Heart right ventricle (tissue), 16 donors: ENCODE data around the gene NUAK1. TPM values are rescaled to one million over a fixed set of nuclear protein-coding genes. Genes with fewer than 3 reads are reported as not detected.

Experiments used
- ATAC-seq, 8 donors: fragments of 200-7000 bp; cut with Tn5 transposase; one replicate each; pipeline ENCODE4 v1.9.1; 2020; ENCODE audit warnings: mild to moderate bottlenecking in 8 of 8, moderate library complexity in 8 of 8, moderate number of reproducible peaks in 1 of 8
- DNase-seq, 2 donors: peaks; one replicate each; pipeline ENCODE4 v3.0.0-alpha.2; 2020
- H3K27ac ChIP-seq, 10 donors: fragments of 200-600 bp; sonication (generic) in 2 of 10; one replicate each; pipeline versions ENCODE4 v1.5.0 to v1.8.0; 2020 to 2022; ENCODE audit warnings: mild to moderate bottlenecking in 3 of 10
- H3K27me3 ChIP-seq, 7 donors: fragments of 200-600 bp; one replicate each; pipeline ENCODE4 v1.8.0; 2021 to 2022; ENCODE audit warnings: mild to moderate bottlenecking in 2 of 7
- H3K36me3 ChIP-seq, 9 donors: fragments of 200-600 bp; sonication (generic) in 1 of 9; one replicate each; pipeline versions ENCODE4 v1.5.0 to v1.8.0; 2020 to 2022; ENCODE audit warnings: mild to moderate bottlenecking in 2 of 9
- H3K4me1 ChIP-seq, 9 donors: fragments of 200-600 bp; sonication (generic) in 1 of 9; one replicate each; pipeline versions ENCODE4 v1.5.0 to v1.8.0; 2020 to 2022; ENCODE audit warnings: mild to moderate bottlenecking in 4 of 9
- H3K4me3 ChIP-seq, 10 donors: fragments of 200-600 bp; sonication (generic) in 2 of 10; one replicate each; pipeline versions ENCODE4 v1.5.0 to v1.8.0; 2020 to 2022; ENCODE audit warnings: mild to moderate bottlenecking in 7 of 10, moderate library complexity in 2 of 10
- H3K9me3 ChIP-seq, 11 donors: fragments of 200-600 bp in 10 of 11; sonication (generic) in 2 of 11; one replicate each; pipeline versions ENCODE4 v1.5.0 to v1.8.0; 2013 to 2022; ENCODE audit warnings: mild to moderate bottlenecking in 2 of 11, control low read depth in 1 of 11, moderate library complexity in 1 of 11
- WGBS, 2 donors: extraction: QIAGEN DNeasy Blood & Tissue Kit; methylation state at CpG; one replicate each; pipeline ENCODE4 v1.1.7; 2013; ENCODE audit warnings: inconsistent platforms in 1 of 2; 5-methylcytosine and 5-hydroxymethylcytosine counted together
- intact Hi-C, 10 donors: fragments of 100-400 bp; cut with DNase I; formaldehyde crosslinking; loops; one replicate each; pipeline versions ENCODE4 v1.11.1 to v1.14.2; 2022
- polyA plus RNA-seq, 2 donors: library from polyadenylated mRNA; stranded (reverse); fragments of 200-250 nt; gene quantifications; one replicate each; pipeline ENCODE4 v1.2.3, GENCODE V29; 2013
- total RNA-seq, 10 donors: library from RNA; stranded (reverse); fragmentation: NEBNext Ultra II Directional in 3 of 10; extraction: Animal tissue kit (Norgen Biotek cat#: 25700) in 3 of 10; gene quantifications; one replicate each; pipeline versions ENCODE4 v1.2.1 to v1.2.4, GENCODE V29; 2021 to 2023
- TF ChIP-seq, protein P1 (sequence below), 9 donors: fragments of 200-600 bp; sonication (generic) in 2 of 9; IDR thresholded peaks; one replicate each; pipeline versions ENCODE4 v1.5.0 to v1.8.0; 2021 to 2022; ENCODE audit warnings: antibody characterized with exemption in 9 of 9, mild to moderate bottlenecking in 5 of 9, moderate library complexity in 1 of 9
- donor health status: Arrhythmogenic right ventricular cardiomyopathy.
- donor health status: ischemic (EF 13 %, LVEDD 7.1; RV severe dilation, severe dysfunction).
- donor health status: healthy with polysubstance abuse.
- donor health status: DM: no; HTN: yes; CAD: no.
- donor health status: DM: no; HTN: no; CAD: no.
- donor health status: ischemic (EF 25% LVEDD 6.9; RV normal size, moderate dysfunction).
- donor health status: ischemic (EF 25% LVEDD 5.7; RV mildly dilated, moderate dysfunction).
- donor health status: healthy.
- donor health status: DM: yes; HTN: yes; CAD: no.
- donor health status: Ischemic cardiomyopathy.
- donor health status: ischemic (EF 35%, LVEDD 5.7; RV mildly dilated, moderate dysfunction).
- donor health status: nonischemic (EF 11% LVEDD 7.7; RV severe dilation, severe dysfunction).
- donor health status: DM: yes; HTN: yes; CAD: no.
- donor health status: PGD.
- donor health status: ischemic (EF 29% LVEDD 5.4; RV normal size, mild dysfunction).
- donor health status: nonischemic (EF 23%, LVEDD 6.1; RV moderate dilation, normal function).

NUAK1 gene
- total and polyA plus RNA-seq, 12 donors, result 9.8 to 59.0 (median 44.8) TPM

DNA sequence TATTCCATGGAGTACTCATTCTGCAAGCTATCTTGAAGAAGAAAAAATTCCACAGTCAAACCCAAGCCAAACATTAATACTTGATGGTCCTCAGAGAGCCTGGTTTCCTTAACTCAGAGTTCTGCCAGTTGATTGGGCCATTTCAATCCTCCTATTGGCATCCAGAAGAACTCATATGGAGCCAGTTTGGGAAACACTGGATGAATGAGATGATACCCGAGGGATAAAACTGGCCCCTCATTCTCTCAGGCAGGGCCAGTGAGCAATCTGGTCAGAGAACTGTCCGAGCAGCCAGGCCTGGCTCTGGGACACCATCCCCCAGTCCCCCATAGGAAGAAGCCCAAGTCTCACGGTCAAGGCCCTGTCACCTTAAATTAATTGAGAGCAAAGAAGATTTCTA is 48.8 kb downstream of the NUAK1 start:
- Histone ChIP-seq H3K9me3 (no peaks in the 10 kb centered on the region), H3K36me3 (peaks cover 0 to 37% (median 0%) of the 10 kb centered on the region in 9 donors), H3K27ac (peak overlapping the region; percentile 71 to 93 (median 86)), H3K4me1 (peaks cover 32 to 81% (median 66%) of the 10 kb centered on the region in 9 donors), H3K27me3 (no peaks in the 10 kb centered on the region), H3K4me3 (no peak overlapping the region)
- 71 to 77% methylated on average over 3 of the region's 3 CpGs for WGBS, 2 donors
- ATAC-seq (peak in 5 of 8 donors; percentile 1 to 27 (median 8)), DNase-seq (no peak)
- TF ChIP-seq, protein P1, sequence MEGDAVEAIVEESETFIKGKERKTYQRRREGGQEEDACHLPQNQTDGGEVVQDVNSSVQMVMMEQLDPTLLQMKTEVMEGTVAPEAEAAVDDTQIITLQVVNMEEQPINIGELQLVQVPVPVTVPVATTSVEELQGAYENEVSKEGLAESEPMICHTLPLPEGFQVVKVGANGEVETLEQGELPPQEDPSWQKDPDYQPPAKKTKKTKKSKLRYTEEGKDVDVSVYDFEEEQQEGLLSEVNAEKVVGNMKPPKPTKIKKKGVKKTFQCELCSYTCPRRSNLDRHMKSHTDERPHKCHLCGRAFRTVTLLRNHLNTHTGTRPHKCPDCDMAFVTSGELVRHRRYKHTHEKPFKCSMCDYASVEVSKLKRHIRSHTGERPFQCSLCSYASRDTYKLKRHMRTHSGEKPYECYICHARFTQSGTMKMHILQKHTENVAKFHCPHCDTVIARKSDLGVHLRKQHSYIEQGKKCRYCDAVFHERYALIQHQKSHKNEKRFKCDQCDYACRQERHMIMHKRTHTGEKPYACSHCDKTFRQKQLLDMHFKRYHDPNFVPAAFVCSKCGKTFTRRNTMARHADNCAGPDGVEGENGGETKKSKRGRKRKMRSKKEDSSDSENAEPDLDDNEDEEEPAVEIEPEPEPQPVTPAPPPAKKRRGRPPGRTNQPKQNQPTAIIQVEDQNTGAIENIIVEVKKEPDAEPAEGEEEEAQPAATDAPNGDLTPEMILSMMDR (IDR thresholded peaks at IDR 0.05), result no peak
- intact Hi-C loops, result loop anchor here in 2 of 10 donors (5.0 to 10.0 kb wide), 2 partner anchors 45 to 47 kb away; partner anchors contain the start of gene NUAK1 (in 2 of the 2)

DNA sequence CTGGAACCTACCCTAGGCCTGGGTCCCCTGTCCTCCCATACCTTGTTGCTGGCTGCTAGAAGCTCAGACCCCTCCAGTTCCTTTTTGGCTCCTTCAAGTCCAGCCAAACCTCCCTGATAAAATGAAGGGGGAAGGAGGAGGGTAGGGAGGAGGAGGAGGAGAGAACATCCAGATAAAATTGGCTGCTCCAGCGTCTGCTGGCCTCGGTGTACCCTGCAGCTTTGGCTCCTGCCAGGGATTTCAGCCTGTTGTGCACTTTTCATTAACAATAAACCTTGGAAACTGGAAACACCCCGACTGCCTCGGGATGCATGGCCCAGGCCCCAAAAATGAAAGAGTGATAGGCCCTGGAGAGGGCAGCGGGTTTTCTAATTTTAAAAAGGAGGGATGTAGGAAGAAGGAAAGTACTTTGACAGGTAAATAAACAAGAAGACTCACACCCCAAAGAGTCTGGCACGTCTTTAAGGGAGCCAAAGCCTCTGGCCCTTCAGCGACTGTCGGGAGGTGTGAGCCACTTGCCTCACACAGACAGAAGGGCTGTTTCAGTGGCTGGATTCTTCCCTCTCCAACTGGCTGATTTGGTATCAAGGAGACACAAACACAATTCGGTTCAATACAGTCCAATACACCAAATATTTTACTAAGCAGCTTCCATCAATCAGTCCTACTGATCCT is 49.8 kb downstream of the NUAK1 start:
- Histone ChIP-seq H3K4me1 (peaks cover 32 to 83% (median 69%) of the 10 kb centered on the region in 9 donors), H3K27me3 (no peaks in the 10 kb centered on the region), H3K9me3 (no peaks in the 10 kb centered on the region), H3K36me3 (peaks cover 0 to 34% (median 0%) of the 10 kb centered on the region in 9 donors), H3K4me3 (no peak overlapping the region), H3K27ac (peak overlapping the region; percentile 8 to 93 (median 86))
- TF ChIP-seq, protein P1 (IDR thresholded peaks at IDR 0.05), result no peak
- peak in 1 of 8 donors; percentile 39 for ATAC-seq
- intact Hi-C loops, result loop anchor here in 2 of 10 donors (5.0 to 10.0 kb wide), 2 partner anchors 46 to 48 kb away; partner anchors contain the start of gene NUAK1 (in 2 of the 2)
- no peak for DNase-seq
- 31 to 43% methylated on average over 9 of the region's 9 CpGs for WGBS, 2 donors

DNA sequence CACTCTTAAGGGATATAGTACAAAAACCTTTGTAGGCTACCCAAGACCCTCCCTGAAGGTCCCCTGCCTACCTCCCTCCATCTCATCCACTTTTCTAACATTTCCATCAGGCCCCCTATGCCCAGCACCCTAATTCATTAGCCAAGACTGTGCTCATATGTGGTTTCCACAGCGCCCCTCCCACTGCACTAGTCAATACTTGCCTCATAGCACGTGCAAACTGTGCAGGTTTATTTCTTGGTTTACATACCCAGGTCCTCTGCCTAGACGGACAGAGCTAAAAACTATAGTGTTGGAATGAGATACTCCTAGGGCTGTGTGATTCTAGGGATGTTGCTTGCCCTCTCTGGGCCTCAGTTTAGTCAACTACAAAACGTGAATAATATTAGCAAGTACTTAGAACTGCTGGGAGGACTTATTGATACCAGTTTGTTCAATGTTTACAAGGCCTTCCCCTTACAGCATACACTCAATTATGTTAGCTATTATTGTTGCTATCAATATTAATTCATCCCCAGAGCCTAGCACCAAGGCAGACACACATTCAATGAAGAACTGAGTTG is 50.4 kb downstream of the NUAK1 start:
- no peaks in the 10 kb centered on the region for H3K27me3 ChIP-seq
- peak overlapping the region in 9 of 10 donors; percentile 8 to 93 (median 87) for H3K27ac ChIP-seq
- no peak overlapping the region for H3K4me3 ChIP-seq
- no peak for DNase-seq
- no peak for ATAC-seq
- H3K36me3 ChIP-seq, result peaks cover 0 to 40% (median 5%) of the 10 kb centered on the region in 9 donors
- H3K9me3 ChIP-seq, result no peaks in the 10 kb centered on the region
- TF ChIP-seq, protein P1 (IDR thresholded peaks at IDR 0.05), result no peak
- WGBS, 2 donors, result 80 to 82% methylated on average over 4 of the region's 4 CpGs
- peaks cover 32 to 83% (median 64%) of the 10 kb centered on the region in 9 donors for H3K4me1 ChIP-seq
- intact Hi-C loops, result loop anchor here in 2 of 10 donors (5.0 to 10.0 kb wide), 2 partner anchors 46 to 49 kb away; partner anchors contain the start of gene NUAK1 (in 2 of the 2)

DNA sequence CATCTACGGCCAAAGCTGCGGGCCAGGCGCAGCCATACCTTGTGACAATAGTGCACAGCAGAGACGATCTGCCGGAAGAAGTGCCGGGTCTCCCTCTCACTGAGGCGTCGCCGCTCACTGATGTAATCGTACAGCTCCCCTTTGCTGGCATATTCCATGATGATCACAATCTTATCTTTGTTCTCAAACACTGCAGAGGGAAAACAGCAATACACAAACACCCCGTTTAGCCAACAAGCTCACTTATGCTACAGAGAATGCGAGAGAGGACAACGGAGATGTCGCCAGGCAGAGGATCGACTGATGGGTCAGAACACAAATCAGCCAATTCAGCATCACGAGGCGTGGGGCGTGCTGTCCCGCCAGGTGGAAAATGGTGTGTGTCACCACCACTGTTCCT is 52.1 kb downstream of the NUAK1 start:
- H3K4me3 ChIP-seq, result no peak overlapping the region
- 83 to 84% methylated on average over 19 of the region's 19 CpGs for WGBS, 2 donors
- TF ChIP-seq, protein P1 (IDR thresholded peaks at IDR 0.05), result no peak
- intact Hi-C loops, result loop anchor here in 2 of 10 donors (5.0 to 10.0 kb wide), 2 partner anchors 48 to 51 kb away; partner anchors contain the start of gene NUAK1 (in 2 of the 2)
- H3K27ac ChIP-seq, result peak overlapping the region in 3 of 10 donors; percentile 20 to 93 (median 34)
- H3K9me3 ChIP-seq, result no peaks in the 10 kb centered on the region
- DNase-seq (no peak), ATAC-seq (no peak)
- H3K4me1 ChIP-seq, result peaks cover 35 to 83% (median 62%) of the 10 kb centered on the region in 9 donors
- no peaks in the 10 kb centered on the region for H3K27me3 ChIP-seq
- peaks cover 0 to 57% (median 16%) of the 10 kb centered on the region in 9 donors for H3K36me3 ChIP-seq
